ENCODE results near the gene DDI2. TPM values are rescaled to one million over a fixed set of nuclear protein-coding genes. Genes with fewer than 3 reads are reported as not detected.
"Not testable (repeated sequence)": the region's sequence is repeated elsewhere in the genome, so short reads cannot be mapped to it uniquely, and the experiment has no call there.

Gene DDI2
- total RNA-seq, 2 experiments from 2014 or later, result 23.5 to 40.8 TPM

GRCh38 chr1:15698201-15698600 is 80.9 kb downstream of the DDI2 start:
- intact Hi-C loops (cut with micrococcal nuclease; ENCODE audit: unreplicated experiment), result no loop called here
- POLR2A ChIA-PET, result interaction anchor here (0.6 to 2.0 kb wide), 7 partner anchors 12 to 705 kb away, joined by 3 to 9 read pairs (median 4); no protein-coding TSS in a partner anchor
- peak overlapping the region; percentile 74 for H3K4me2 ChIP-seq (ENCODE audit: low read length)

GRCh38 chr1:15699321-15699720 is 82.1 kb downstream of the DDI2 start:
- CTCF ChIA-PET (ENCODE audit: unreplicated experiment); H4K20me1 ChIP-seq (ENCODE audit: insufficient read depth, low read length); POLR2A ChIA-PET; H2AFZ ChIP-seq (ENCODE audit: low read length); H3K27ac ChIP-seq (ENCODE audit: low read depth, low read length, poor library complexity, severe bottlenecking); DNase-seq (ENCODE audit: low spot score); intact Hi-C loops (cut with micrococcal nuclease; ENCODE audit: unreplicated experiment); H3K4me2 ChIP-seq (ENCODE audit: low read length); H3K4me3 ChIP-seq (ENCODE audit: low read depth, low read length, poor library complexity, severe bottlenecking); H3K9me3 ChIP-seq (ENCODE audit: low read length); BruUV-seq (replicated peaks); H3K9me2 ChIP-seq (ENCODE audit: insufficient read depth, low read length): not testable (repeated sequence)
- H3K4me1 ChIP-seq (ENCODE audit: insufficient read depth, low read length, poor library complexity, severe bottlenecking), result peaks cover 36% of the 10 kb centered on the region
- peaks cover 11% of the 10 kb centered on the region for H3K36me3 ChIP-seq (ENCODE audit: insufficient read depth, low read length)
- peaks cover 34% of the 10 kb centered on the region; the same call in 1 of the 2 replicates for H3K79me2 ChIP-seq (ENCODE audit: insufficient read depth, low read depth, low read length)

More at GRCh38 chr1:15698201-15698600, 80.9 kb downstream of the DDI2 start:
- H3K36me3 ChIP-seq (ENCODE audit: insufficient read depth, low read length), result peaks cover 11% of the 10 kb centered on the region
- no peaks in the 10 kb centered on the region for H3K9me2 ChIP-seq (ENCODE audit: insufficient read depth, low read length)
- CTCF ChIA-PET (ENCODE audit: unreplicated experiment), result no interaction called here
- no peak overlapping the region for H2AFZ ChIP-seq (ENCODE audit: low read length)
- H3K9me3 ChIP-seq (ENCODE audit: low read length), result no peaks in the 10 kb centered on the region
- H3K27ac ChIP-seq (ENCODE audit: low read depth, low read length, poor library complexity, severe bottlenecking), result peak overlapping the region; percentile 93
- no peak for TF ChIP-seq EZH2phosphoT487 (IDR thresholded peaks at IDR 0.05; ENCODE audit: borderline replicate concordance, low read depth, low read length)
- TF ChIP-seq CTCF (conservative IDR thresholded peaks at IDR 0.05; ENCODE audit: low read length), result no peak
- BruUV-seq (replicated peaks), result no TSS peak
- peak overlapping the region; percentile 63 for H3K4me3 ChIP-seq (ENCODE audit: low read depth, low read length, poor library complexity, severe bottlenecking)
- no peak for DNase-seq (ENCODE audit: low spot score)
- H4K20me1 ChIP-seq (ENCODE audit: insufficient read depth, low read length), result no peaks in the 10 kb centered on the region
- peaks cover 34% of the 10 kb centered on the region; the same call in 1 of the 2 replicates for H3K79me2 ChIP-seq (ENCODE audit: insufficient read depth, low read depth, low read length)
- peaks cover 36% of the 10 kb centered on the region for H3K4me1 ChIP-seq (ENCODE audit: insufficient read depth, low read length, poor library complexity, severe bottlenecking)

GRCh38 chr1:15700508-15700907 is 83.2 kb downstream of the DDI2 start:
- Histone ChIP-seq H3K9me3 (ENCODE audit: low read length) (no peaks in the 10 kb centered on the region), H3K4me2 (ENCODE audit: low read length) (peak overlapping the region; percentile 13; the same call in 1 of the 2 replicates), H3K79me2 (ENCODE audit: insufficient read depth, low read depth, low read length) (peaks cover 27% of the 10 kb centered on the region; the same call in 1 of the 2 replicates), H3K4me1 (ENCODE audit: insufficient read depth, low read length, poor library complexity, severe bottlenecking) (peaks cover 36% of the 10 kb centered on the region), H3K4me3 (ENCODE audit: low read depth, low read length, poor library complexity, severe bottlenecking) (no peak overlapping the region), H4K20me1 (ENCODE audit: insufficient read depth, low read length) (no peaks in the 10 kb centered on the region), H3K9me2 (ENCODE audit: insufficient read depth, low read length) (no peaks in the 10 kb centered on the region), H2AFZ (ENCODE audit: low read length) (no peak overlapping the region), H3K27ac (ENCODE audit: low read depth, low read length, poor library complexity, severe bottlenecking) (no peak overlapping the region), H3K36me3 (ENCODE audit: insufficient read depth, low read length) (peaks cover 6% of the 10 kb centered on the region)
- intact Hi-C loops (cut with micrococcal nuclease; ENCODE audit: unreplicated experiment), result no loop called here
- BruUV-seq (replicated peaks), result no TSS peak
- DNase-seq (ENCODE audit: low spot score), result no peak
- TF ChIP-seq EZH2phosphoT487 (IDR thresholded peaks at IDR 0.05; ENCODE audit: borderline replicate concordance, low read depth, low read length) (no peak), CTCF (conservative IDR thresholded peaks at IDR 0.05; ENCODE audit: low read length) (no peak)
- CTCF ChIA-PET (ENCODE audit: unreplicated experiment), result no interaction called here
- POLR2A ChIA-PET, result no interaction called here
